ENCODE results near the gene PNMA8C. TPM values are rescaled to one million over a fixed set of nuclear protein-coding genes. Genes with fewer than 3 reads are reported as not detected.

Gene PNMA8C
- total RNA-seq, 1 donor from 2014 or later = 1.4 TPM

DNA sequence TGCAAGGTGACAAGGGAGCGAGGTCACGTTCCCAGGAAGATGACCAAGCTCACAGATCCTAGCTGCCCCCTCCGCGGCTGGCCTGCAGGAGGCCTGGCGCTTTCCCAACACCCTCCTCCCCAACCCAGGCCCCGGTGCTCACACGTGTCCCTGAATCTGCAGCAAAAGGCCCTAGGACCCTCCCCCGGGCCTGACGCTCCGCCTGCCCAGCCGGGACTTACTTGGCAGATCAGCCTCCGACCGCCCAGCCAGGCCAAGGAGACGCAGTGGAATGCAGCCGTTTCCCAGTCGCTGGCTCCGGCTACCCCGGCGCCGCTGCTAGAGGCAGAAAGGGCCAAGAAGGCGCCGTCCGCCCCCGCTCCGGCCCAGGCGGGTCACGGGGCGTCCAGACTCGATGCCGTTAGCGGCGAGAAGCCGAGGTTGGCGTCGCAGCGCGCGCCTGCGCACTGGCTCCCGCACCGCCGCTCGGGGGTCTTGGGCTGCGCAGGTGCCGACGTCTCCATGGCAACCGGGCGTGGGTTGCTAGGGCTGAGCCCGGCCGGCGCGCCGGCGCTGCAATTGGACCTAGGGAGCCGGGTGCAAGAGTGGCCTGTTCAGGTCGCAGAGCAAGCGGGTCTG is 42.5 kb upstream of the PNMA8C start, which contains the start of gene PNMA8A:
TSS of gene PNMA8A (minus strand) at position 448 of the 618 bp plus-strand sequence. CDS start 528 bp downstream, outside the sequence.
- H3K4me3 Mint-ChIP-seq = peak within 1 kb of the TSS; percentile 76
- peaks cover 16% of the 10 kb centered on the region for H3K36me3 Mint-ChIP-seq (ENCODE audit: low read depth)
- H3K27ac Mint-ChIP-seq (ENCODE audit: unreplicated experiment) = no peak within 1 kb of the TSS
- no peaks in the 10 kb centered on the region for H3K9me3 Mint-ChIP-seq
- H3K27me3 Mint-ChIP-seq (ENCODE audit: low read depth) = no peaks in the 10 kb centered on the region
- TF ChIP-seq, protein P1, sequence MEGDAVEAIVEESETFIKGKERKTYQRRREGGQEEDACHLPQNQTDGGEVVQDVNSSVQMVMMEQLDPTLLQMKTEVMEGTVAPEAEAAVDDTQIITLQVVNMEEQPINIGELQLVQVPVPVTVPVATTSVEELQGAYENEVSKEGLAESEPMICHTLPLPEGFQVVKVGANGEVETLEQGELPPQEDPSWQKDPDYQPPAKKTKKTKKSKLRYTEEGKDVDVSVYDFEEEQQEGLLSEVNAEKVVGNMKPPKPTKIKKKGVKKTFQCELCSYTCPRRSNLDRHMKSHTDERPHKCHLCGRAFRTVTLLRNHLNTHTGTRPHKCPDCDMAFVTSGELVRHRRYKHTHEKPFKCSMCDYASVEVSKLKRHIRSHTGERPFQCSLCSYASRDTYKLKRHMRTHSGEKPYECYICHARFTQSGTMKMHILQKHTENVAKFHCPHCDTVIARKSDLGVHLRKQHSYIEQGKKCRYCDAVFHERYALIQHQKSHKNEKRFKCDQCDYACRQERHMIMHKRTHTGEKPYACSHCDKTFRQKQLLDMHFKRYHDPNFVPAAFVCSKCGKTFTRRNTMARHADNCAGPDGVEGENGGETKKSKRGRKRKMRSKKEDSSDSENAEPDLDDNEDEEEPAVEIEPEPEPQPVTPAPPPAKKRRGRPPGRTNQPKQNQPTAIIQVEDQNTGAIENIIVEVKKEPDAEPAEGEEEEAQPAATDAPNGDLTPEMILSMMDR (conservative IDR thresholded peaks at IDR 0.05) = no peak
- DNase-seq (ENCODE audit: low read depth, low spot score) = peak; percentile 82
- peaks cover 28% of the 10 kb centered on the region for H3K4me1 Mint-ChIP-seq

DNA sequence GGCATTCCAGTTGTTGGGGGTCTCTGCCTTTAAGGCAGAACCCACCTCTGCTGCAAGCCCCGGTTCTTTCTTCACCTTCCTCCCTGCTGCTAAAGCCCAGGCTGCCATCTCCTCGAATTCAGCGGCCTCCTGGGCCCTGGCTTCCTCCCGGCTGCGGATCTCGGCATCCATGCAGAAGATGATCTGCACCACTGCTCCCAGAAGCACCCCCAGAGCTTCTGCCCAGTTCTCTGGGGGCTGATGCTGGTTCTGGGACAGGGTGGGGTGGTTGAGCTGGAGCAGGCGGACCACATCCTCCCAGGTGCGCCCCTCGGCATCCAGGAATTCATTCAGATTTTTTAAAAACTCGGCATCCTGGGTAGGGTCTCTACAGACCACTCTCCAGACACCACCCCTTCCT is 41.6 kb upstream of the PNMA8C start:
- TF ChIP-seq, protein P1 (conservative IDR thresholded peaks at IDR 0.05) = no peak
- DNase-seq (ENCODE audit: low read depth, low spot score) = no peak
- no peaks in the 10 kb centered on the region for H3K27me3 Mint-ChIP-seq (ENCODE audit: low read depth)
- no peak overlapping the region for H3K27ac Mint-ChIP-seq (ENCODE audit: unreplicated experiment)
- H3K4me3 Mint-ChIP-seq = no peak overlapping the region
- H3K4me1 Mint-ChIP-seq = peaks cover 28% of the 10 kb centered on the region
- peaks cover 16% of the 10 kb centered on the region for H3K36me3 Mint-ChIP-seq (ENCODE audit: low read depth)
- no peaks in the 10 kb centered on the region for H3K9me3 Mint-ChIP-seq

DNA sequence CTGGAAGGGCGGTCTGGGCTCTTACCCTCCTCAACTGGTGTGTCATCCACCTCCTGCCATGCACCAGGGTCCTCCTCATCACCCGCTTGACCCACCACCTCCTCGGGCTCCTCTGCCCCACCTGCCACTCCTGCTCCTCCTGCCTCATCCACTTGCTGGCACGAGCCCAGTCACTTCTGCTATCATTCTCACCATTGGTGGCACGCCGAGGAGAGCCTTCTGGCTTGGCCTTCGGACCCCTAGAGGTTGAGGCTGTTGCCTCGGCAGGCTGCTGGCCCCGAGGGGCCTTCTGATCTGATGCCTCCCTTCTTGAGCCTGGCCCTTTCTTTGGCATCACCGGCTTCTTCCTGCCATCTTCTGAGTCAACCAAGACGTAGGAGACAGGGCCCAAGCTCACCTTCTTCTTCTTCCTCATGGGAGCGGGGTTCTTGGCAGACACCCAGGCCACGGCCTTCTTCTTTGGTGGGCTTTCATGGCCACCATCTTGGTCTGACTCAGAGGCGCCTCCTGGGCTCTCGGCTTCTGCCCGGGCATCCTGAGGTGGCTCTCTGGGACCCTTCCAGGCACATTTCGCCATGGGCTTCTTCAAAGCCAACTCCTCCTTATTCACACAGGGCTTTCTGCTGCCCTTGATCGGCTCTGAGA is 40.9 kb upstream of the PNMA8C start:
- Mint-ChIP-seq H3K27me3 (ENCODE audit: low read depth) (no peaks in the 10 kb centered on the region), H3K36me3 (ENCODE audit: low read depth) (peaks cover 17% of the 10 kb centered on the region), H3K27ac (ENCODE audit: unreplicated experiment) (no peak overlapping the region), H3K4me3 (no peak overlapping the region), H3K9me3 (no peaks in the 10 kb centered on the region), H3K4me1 (peaks cover 28% of the 10 kb centered on the region)
- no peak for DNase-seq (ENCODE audit: low read depth, low spot score)
- TF ChIP-seq, protein P1 (conservative IDR thresholded peaks at IDR 0.05) = no peak

DNA sequence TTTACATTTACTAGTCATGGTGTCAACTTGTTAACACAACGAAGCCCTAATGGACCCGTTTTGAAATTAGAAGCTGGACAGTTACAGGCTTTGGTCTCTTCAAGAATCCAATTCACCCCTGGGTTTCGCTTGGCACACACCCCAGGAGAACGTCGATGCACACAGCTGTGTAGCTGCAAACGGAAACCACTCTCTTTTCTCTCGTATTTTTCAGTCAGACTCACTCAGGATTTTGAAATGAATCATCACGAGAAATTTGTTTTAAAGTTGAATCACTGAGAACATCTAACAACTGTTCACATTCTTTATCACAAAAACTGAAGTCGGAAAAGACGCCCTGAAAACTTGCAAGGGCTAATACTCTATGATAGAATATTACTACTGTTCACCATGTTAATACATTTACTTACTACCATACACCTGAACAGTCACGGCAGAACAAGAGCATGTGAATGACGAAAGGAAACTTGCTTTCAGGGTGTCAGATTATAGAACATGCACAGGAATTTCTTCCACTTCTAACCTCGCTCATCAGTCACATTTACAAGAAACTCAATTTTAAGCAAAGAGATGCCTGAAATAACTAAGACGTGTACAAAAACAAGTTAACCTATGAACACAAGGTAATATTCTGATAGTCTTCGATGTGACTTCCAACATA is 37.9 kb upstream of the PNMA8C start:
- Mint-ChIP-seq H3K9me3 (no peaks in the 10 kb centered on the region), H3K27ac (ENCODE audit: unreplicated experiment) (no peak overlapping the region), H3K4me1 (peaks cover 10% of the 10 kb centered on the region), H3K36me3 (ENCODE audit: low read depth) (peaks cover 20% of the 10 kb centered on the region), H3K27me3 (ENCODE audit: low read depth) (no peaks in the 10 kb centered on the region), H3K4me3 (no peak overlapping the region)
- TF ChIP-seq, protein P1 (conservative IDR thresholded peaks at IDR 0.05) = no peak
- DNase-seq (ENCODE audit: low read depth, low spot score) = no peak

DNA sequence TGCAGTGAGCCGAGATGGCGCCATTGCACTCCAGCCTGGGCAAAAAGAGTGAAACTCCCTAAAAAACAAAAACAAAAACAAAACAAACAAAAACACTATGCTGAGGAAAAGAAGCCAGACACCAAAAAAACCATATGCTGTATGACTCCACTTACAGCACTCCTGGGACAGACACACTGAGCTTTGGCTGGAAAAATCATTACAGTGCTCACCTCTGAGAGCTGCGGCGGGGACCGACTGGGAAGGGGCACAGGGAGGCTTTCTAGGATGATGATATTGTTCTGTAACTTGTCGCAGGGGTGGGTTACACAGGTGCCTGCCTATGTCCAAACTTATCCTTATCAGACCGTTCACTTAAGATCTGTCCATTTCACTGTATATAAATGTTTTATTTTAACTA is 34.8 kb upstream of the PNMA8C start:
- Mint-ChIP-seq H3K36me3 (ENCODE audit: low read depth) (peaks cover 20% of the 10 kb centered on the region), H3K27me3 (ENCODE audit: low read depth) (no peaks in the 10 kb centered on the region), H3K4me3 (no peak overlapping the region), H3K27ac (ENCODE audit: unreplicated experiment) (no peak overlapping the region), H3K9me3 (no peaks in the 10 kb centered on the region), H3K4me1 (peaks cover 4% of the 10 kb centered on the region)
- TF ChIP-seq, protein P1 (conservative IDR thresholded peaks at IDR 0.05) = no peak
- no peak for DNase-seq (ENCODE audit: low read depth, low spot score)

All from neural crest cell (in vitro differentiated cells).